ENCODE results near the gene S1PR2.
"Not testable (repeated sequence)": the region's sequence is repeated elsewhere in the genome, so short reads cannot be mapped to it uniquely, and the experiment has no call there.

S1PR2 gene

GRCh38 chr19:10182847-10183246 is 48.3 kb downstream of the S1PR2 start:
- Mint-ChIP-seq H3K27me3 (no peaks in the 10 kb centered on the region), H3K9me3 (no peaks in the 10 kb centered on the region), H3K36me3 (peaks cover 35% of the 10 kb centered on the region), H3K27ac (no peak overlapping the region), H3K4me3 (no peak overlapping the region), H3K4me1 (peaks cover 7% of the 10 kb centered on the region)
- CTCF ChIA-PET, result interaction anchor here (1.3 kb wide), 1 partner anchor 68 kb away, joined by 4 read pairs; no protein-coding TSS in a partner anchor
- no peak for DNase-seq

- no peak overlapping the region for H3K4me3 Mint-ChIP-seq
- H3K9me3 Mint-ChIP-seq, result no peaks in the 10 kb centered on the region
- H3K4me1 Mint-ChIP-seq, result peaks cover 7% of the 10 kb centered on the region
- peak overlapping the region; percentile 49 for H3K27ac Mint-ChIP-seq
- H3K36me3 Mint-ChIP-seq, result peaks cover 34% of the 10 kb centered on the region
- no peak for DNase-seq
- H3K27me3 Mint-ChIP-seq, result no peaks in the 10 kb centered on the region
- CTCF ChIA-PET, result interaction anchor here (0.6 to 1.3 kb wide), 2 partner anchors 68 to 394 kb away, joined by 3 to 4 read pairs; no protein-coding TSS in a partner anchor
Measured at GRCh38 chr19:10182076-10182475, 49.1 kb downstream of the S1PR2 start.

GRCh38 chr19:10180459-10180858 is 50.7 kb downstream of the S1PR2 start:
- no peak for DNase-seq
- no peaks in the 10 kb centered on the region for H3K9me3 Mint-ChIP-seq
- H3K4me3 Mint-ChIP-seq, result no peak overlapping the region
- H3K36me3 Mint-ChIP-seq, result peaks cover 38% of the 10 kb centered on the region
- CTCF ChIA-PET, result no interaction called here
- no peak overlapping the region for H3K27ac Mint-ChIP-seq
- no peaks in the 10 kb centered on the region for H3K4me1 Mint-ChIP-seq
- H3K27me3 Mint-ChIP-seq, result no peaks in the 10 kb centered on the region

- DNase-seq, H3K4me3 Mint-ChIP-seq, H3K4me1 Mint-ChIP-seq, H3K27ac Mint-ChIP-seq, H3K9me3 Mint-ChIP-seq, CTCF ChIA-PET, H3K27me3 Mint-ChIP-seq: not testable (repeated sequence)
- H3K36me3 Mint-ChIP-seq, result peaks cover 41% of the 10 kb centered on the region
Measured at GRCh38 chr19:10180024-10180423, 51.1 kb downstream of the S1PR2 start.

- H3K4me1 Mint-ChIP-seq, result peaks cover 11% of the 10 kb centered on the region
- H3K27ac Mint-ChIP-seq, result no peak overlapping the region
- DNase-seq, result no peak
- H3K9me3 Mint-ChIP-seq, result no peaks in the 10 kb centered on the region
- H3K36me3 Mint-ChIP-seq, result peaks cover 64% of the 10 kb centered on the region
- H3K4me3 Mint-ChIP-seq, result no peak overlapping the region
- H3K27me3 Mint-ChIP-seq, result no peaks in the 10 kb centered on the region
- CTCF ChIA-PET, result interaction anchor here (0.7 kb wide), 1 partner anchor 128 kb away, joined by 4 read pairs; no protein-coding TSS in a partner anchor
Measured at GRCh38 chr19:10173527-10173926, 57.6 kb downstream of the S1PR2 start.

All from activated naive CD4-positive, alpha-beta T cell treated with anti-CD3 and anti-CD28 coated beads, Interleukin-2, amount 10 ng/mL, durations not matched to agents 7 days and 5 days (primary cell).